ENCODE measurements around the gene BMAL1.

GRCh38 chr11:13380731-13381130 lies 103.1 kb downstream of the BMAL1 start:
- TF ChIP-seq CTCF (IDR thresholded peaks at IDR 0.05 in 8 of 11, conservative IDR thresholded peaks at IDR 0.05 in 3 of 11): no peak
- no peak for TF ChIP-seq POLR2AphosphoS5 (IDR thresholded peaks at IDR 0.05)
- TF ChIP-seq POLR2A (IDR thresholded peaks at IDR 0.05): no peak
